Measurements from ENCODE around the gene HS2ST1.

DNA sequence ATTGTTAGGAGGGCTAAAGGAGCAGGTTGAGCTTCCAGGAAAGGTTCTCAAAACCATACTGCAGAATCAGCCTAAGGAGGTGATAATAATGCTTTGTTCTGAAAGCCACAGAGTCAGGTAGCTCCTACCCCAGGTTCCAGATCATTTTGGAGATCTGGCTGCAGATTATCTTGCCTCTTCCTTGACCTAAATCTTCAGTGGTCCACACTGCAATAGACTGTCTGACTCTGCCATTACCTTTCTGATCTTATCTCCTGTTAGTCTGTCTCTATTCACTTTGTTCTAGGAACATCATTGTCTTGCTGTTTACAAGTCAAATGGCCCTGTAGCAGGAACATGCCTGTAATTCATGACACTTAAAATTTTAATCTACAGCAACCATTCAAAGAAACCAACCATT, 73.0 kb downstream of the HS2ST1 start:
- TF ChIP-seq EZH2phosphoT487 (IDR thresholded peaks at IDR 0.05; ENCODE audit: insufficient read depth, low read depth) (no peak), EZH2 (IDR thresholded peaks at IDR 0.05; ENCODE audit: insufficient read depth, poor library complexity, severe bottlenecking) (no peak)

Measured in GM23248 (cell line).